Activated T-cell treated with anti-CD3 and anti-CD28 coated beads, Interleukin-2, amount 50 U/mL, for 72 hours (primary cell): Measurements from ENCODE around the gene ANOS1. TPM values are rescaled to one million over a fixed set of nuclear protein-coding genes. Genes with fewer than 3 reads are reported as not detected.
"Not testable (repeated sequence)": the region's sequence is repeated elsewhere in the genome, so short reads cannot be mapped to it uniquely, and the experiment has no call there.

Experiments used
- ATAC-seq, 2 donors: fragments of 150-1000 bp; cut with Tn5 transposase; replicated peaks in 1 of 2; 2 replicates each; pipeline ENCODE4 v1.10.0; 2021; ENCODE audit warnings: moderate library complexity in 2 of 2, mild to moderate bottlenecking in 1 of 2
- DNase-seq, 2 donors: peaks; one replicate each; pipeline ENCODE4 v3.0.0; 2021 to 2022; ENCODE audit warnings: mixed read lengths in 1 of 2
- H3K27ac Mint-ChIP-seq: one replicate; pipeline ENCODE4 v1.8.0; 2022; ENCODE audit warnings: mild to moderate bottlenecking, moderate library complexity, mixed read lengths
- H3K27me3 Mint-ChIP-seq: one replicate; pipeline ENCODE4 v1.8.0; 2022; ENCODE audit warnings: low read depth, mixed read lengths
- H3K36me3 Mint-ChIP-seq, 2 donors: one replicate each; pipeline ENCODE4 v1.8.0; 2022; ENCODE audit warnings: mixed read lengths in 2 of 2, mild to moderate bottlenecking in 1 of 2; ENCODE audit not compliant: insufficient read depth in 2 of 2
- H3K4me1 Mint-ChIP-seq: one replicate; pipeline ENCODE4 v1.8.0; 2022; ENCODE audit warnings: low read depth, mixed read lengths
- H3K4me3 Mint-ChIP-seq, 2 donors: one replicate each; pipeline ENCODE4 v1.8.0; 2022; ENCODE audit warnings: mild to moderate bottlenecking in 2 of 2, mixed read lengths in 2 of 2, moderate library complexity in 2 of 2
- H3K9me3 Mint-ChIP-seq, 2 donors: one replicate each; pipeline ENCODE4 v1.8.0; 2022; ENCODE audit warnings: mixed read lengths in 2 of 2
- total RNA-seq, 2 donors: library from RNA; stranded (reverse); gene quantifications; one replicate each; pipeline ENCODE4 v1.2.3, GENCODE V29; 2022

ANOS1 gene, protein sequence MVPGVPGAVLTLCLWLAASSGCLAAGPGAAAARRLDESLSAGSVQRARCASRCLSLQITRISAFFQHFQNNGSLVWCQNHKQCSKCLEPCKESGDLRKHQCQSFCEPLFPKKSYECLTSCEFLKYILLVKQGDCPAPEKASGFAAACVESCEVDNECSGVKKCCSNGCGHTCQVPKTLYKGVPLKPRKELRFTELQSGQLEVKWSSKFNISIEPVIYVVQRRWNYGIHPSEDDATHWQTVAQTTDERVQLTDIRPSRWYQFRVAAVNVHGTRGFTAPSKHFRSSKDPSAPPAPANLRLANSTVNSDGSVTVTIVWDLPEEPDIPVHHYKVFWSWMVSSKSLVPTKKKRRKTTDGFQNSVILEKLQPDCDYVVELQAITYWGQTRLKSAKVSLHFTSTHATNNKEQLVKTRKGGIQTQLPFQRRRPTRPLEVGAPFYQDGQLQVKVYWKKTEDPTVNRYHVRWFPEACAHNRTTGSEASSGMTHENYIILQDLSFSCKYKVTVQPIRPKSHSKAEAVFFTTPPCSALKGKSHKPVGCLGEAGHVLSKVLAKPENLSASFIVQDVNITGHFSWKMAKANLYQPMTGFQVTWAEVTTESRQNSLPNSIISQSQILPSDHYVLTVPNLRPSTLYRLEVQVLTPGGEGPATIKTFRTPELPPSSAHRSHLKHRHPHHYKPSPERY
- total RNA-seq = not detected

DNA sequence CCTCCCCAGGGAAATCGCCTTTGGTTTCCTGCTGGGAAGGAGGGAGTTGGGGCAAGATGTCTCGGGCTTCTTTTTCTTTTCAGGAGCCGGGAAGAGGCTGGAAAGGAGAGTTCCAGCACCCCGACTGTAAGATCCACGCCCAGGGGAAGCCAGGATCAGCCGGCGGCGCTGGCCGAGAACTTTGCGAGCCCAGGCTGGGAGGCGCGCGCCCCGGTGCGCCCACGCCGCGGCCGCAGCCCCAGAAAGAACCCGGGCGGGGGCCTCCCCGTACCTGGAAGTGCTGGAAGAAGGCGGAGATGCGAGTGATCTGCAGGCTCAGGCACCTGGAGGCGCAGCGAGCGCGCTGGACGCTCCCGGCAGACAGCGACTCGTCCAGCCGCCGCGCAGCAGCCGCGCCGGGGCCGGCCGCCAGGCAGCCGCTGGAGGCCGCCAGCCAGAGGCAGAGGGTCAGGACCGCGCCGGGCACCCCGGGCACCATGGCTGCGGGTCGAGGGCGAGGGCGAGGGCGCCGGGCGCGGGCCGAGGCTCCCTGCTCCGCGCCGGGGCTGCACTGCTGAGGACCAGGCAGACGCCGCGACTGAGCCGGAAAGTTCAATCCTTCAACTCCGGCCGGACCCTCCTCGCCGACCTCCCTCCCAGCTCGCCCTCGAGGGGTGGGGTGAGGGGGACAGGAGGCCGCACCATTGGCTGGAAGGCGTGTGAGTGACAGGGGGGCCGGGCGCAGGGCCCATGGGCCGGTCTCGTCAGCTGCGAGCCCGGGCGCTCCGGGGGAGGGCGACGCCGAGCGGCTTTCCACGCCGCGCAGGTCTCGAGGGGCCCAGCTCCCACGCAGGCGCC, at the start of gene ANOS1:
Gene ANOS1 (minus strand): TSS at position 579 of the 837 bp plus-strand sequence. CDS start 101 bp downstream, at position 478.
- Mint-ChIP-seq H3K4me1 (no peaks in the 10 kb centered on the region), H3K9me3 (no peaks in the 10 kb centered on the region), H3K36me3 (peaks cover 0 to 2% of the 10 kb centered on the region in 2 donors), H3K4me3 (peak within 1 kb of the TSS in 1 of 2 donors; percentile 10), H3K27ac (no peak within 1 kb of the TSS), H3K27me3 (peaks cover 50% of the 10 kb centered on the region)
- ATAC-seq (peak in 1 of 2 donors; percentile 11), DNase-seq (no peak)

DNA sequence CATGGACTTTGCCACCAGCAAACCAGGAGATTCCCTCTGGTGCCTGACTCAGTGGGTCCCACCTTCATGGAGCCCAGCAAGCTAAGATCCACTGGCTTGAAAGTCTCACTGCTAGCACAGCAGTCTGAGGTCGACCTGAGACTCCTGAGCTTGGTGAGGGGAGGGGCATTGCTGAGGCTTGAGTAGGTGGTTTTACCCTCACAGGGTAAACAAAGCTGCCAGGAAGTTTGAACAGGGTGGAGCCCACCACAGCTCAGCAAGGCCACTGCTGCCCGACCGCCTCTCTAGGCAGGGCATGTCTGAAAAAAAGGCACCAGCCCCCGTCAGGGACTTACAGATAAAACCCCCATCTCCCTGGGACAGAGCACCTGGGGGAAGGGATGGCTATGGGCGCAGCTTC, 41.2 kb upstream of the ANOS1 start:
- no peaks in the 10 kb centered on the region for H3K4me1 Mint-ChIP-seq
- ATAC-seq (no peak), DNase-seq (no peak)
- H3K36me3 Mint-ChIP-seq = no peaks in the 10 kb centered on the region
- peaks cover 20% of the 10 kb centered on the region for H3K27me3 Mint-ChIP-seq
- peaks cover 0 to 1% of the 10 kb centered on the region in 2 donors for H3K9me3 Mint-ChIP-seq
- H3K4me3 Mint-ChIP-seq = no peak overlapping the region
- H3K27ac Mint-ChIP-seq = no peak overlapping the region

DNA sequence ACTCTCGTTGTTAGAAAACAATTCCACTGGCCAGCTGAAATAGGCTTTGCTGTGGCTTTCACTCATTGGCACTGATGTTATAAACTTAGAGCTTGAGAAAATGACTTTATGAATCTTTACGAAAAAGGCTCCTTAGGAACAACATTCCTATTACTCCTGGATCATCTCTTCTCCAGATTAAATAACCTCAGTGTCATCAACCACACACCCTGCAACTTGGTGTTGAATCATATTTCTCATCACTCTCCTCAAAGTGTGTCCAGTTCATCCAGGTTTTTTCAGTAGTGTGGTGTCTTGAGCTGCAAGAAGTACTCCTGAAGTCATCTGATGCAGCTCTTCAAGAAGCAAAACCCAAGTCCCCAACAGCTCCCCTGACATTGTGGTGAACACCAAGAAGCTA, 28.1 kb upstream of the ANOS1 start:
- H3K27ac Mint-ChIP-seq = no peak overlapping the region
- DNase-seq (no peak), ATAC-seq (no peak)
- H3K4me3 Mint-ChIP-seq = no peak overlapping the region
- no peaks in the 10 kb centered on the region for H3K4me1 Mint-ChIP-seq
- H3K36me3 Mint-ChIP-seq = peaks cover 0 to 2% of the 10 kb centered on the region in 2 donors
- peaks cover 0 to 4% of the 10 kb centered on the region in 2 donors for H3K9me3 Mint-ChIP-seq
- H3K27me3 Mint-ChIP-seq = peaks cover 21% of the 10 kb centered on the region

DNA sequence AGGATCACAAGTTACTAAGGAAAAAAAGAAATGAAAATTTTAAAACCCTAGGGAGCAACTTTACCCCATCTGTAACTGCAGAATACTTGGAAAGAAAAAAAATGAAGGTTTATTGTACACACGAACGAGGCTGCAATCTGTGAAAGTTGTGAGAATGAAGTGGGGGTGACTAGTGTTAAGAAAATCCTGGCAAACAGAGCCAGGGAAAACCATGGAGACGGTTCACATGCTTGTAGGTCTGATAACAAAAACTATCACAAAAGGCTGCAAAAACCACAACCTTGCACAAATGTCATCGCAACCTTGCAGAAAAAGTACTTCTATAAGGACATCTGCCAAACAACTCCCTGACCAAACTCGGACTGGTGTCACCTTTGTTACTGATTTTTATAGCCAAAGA, 26.8 kb upstream of the ANOS1 start:
- peaks cover 15% of the 10 kb centered on the region for H3K27me3 Mint-ChIP-seq
- H3K9me3 Mint-ChIP-seq, H3K4me1 Mint-ChIP-seq, DNase-seq, H3K4me3 Mint-ChIP-seq, H3K27ac Mint-ChIP-seq, ATAC-seq, H3K36me3 Mint-ChIP-seq: not testable (repeated sequence)

DNA sequence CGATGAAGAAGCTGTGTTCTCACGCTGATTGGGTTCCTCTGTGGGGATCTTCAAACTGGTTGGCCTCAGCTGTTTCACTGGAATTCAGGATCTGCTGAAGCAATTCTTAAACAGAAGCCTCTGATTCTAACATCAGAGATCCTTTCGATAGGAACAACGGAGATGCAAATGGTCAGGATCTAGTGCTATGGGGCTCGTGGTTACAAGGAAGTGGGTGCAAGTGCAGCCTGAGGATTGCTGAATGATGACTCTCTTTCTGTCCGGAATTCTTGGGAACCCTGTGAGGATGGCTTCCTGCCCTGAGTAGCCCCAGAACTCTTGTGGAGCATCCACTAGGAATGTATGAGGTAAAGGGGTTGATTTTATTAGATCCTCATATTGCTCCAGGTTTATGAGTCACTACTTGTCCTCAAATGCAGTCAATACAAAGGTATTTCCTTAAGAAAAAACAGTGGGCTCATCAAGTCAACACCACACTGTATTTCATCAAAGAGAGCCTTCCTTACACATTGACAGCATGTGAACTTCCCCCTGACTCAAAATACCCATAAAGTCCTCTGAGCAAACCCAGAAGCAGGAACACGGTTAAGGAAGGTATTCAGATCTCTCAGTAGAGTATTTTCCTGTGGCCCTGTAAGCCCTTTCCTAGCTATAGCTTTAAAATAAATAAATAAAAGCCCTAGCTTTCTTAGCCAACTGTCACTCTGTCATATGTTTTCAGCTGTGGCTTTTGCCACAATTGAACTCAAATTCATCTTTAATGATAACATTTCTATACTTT, 25.9 kb upstream of the ANOS1 start:
- H3K36me3 Mint-ChIP-seq, DNase-seq, ATAC-seq, H3K4me3 Mint-ChIP-seq, H3K9me3 Mint-ChIP-seq, H3K27ac Mint-ChIP-seq, H3K4me1 Mint-ChIP-seq, H3K27me3 Mint-ChIP-seq: not testable (repeated sequence)

DNA sequence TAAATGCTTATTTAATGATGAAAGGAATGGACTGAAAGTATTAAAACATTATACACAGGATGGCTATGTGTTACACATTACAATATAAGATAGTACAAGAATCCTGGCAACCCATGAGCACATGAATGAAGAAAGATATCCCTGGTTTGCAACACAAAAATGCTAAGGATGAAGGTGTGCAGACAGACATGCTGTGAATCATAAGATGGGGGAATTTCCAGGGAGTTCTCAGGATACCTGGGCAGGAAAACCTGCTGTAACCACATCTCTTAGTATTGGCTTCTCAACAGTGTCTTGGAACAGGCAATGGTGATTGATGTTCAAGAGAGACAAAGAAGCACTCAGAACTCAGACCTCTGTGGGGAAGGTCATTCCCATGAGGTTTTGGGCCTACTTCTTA, 23.9 kb upstream of the ANOS1 start:
- no peak overlapping the region for H3K27ac Mint-ChIP-seq

DNA sequence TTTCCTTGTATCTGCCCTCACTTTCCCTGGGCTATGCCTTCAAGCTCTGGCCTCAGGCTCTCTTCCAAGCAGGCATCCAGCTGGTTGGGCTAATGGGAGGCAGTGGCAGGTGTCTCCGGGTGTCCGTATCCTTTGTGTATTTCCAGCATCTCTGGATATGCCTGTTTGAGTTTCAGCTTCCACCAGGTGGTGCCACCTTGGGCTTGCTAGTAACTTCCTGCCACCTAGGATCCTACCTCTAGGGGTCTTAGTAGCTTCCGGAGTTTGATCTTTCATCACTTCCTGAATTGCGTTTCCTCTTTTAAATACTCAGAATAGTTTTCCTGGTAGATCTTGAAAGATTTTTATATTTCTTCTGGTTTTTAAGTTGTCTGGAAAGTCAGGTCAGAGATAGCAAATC, 23.2 kb upstream of the ANOS1 start:
- peaks cover 0 to 2% of the 10 kb centered on the region in 2 donors for H3K36me3 Mint-ChIP-seq
- no peaks in the 10 kb centered on the region for H3K27me3 Mint-ChIP-seq
- DNase-seq = no peak
- no peak overlapping the region for H3K4me3 Mint-ChIP-seq
- no peak for ATAC-seq
- no peak overlapping the region for H3K27ac Mint-ChIP-seq
- H3K9me3 Mint-ChIP-seq = peaks cover 0 to 4% of the 10 kb centered on the region in 2 donors
- no peaks in the 10 kb centered on the region for H3K4me1 Mint-ChIP-seq

More for the DNA sequence above, 23.9 kb upstream of the ANOS1 start:
- ATAC-seq = no peak
- Mint-ChIP-seq H3K4me1 (no peaks in the 10 kb centered on the region), H3K27me3 (no peaks in the 10 kb centered on the region), H3K36me3 (peaks cover 0 to 2% of the 10 kb centered on the region in 2 donors), H3K4me3 (no peak overlapping the region), H3K9me3 (peaks cover 0 to 4% of the 10 kb centered on the region in 2 donors)
- no peak for DNase-seq

DNA sequence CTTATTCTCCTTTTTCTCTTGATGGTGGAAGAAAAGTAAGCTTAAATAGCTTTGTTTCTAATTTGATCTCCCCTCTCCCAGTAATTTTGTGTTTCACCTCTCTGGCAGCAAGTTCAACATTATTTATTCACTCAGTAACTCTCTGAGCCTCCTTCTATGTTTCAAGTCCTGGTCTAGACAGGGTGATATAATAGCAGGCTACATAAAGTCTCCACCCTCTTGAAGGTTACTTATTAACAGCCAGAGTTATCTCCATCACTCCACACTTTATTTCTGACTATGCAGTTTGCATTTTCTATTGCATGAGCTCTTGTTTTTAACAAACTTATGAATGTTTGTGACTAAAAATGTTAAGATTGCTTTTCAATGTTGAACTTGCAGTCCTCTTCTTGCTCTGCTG, 17.8 kb upstream of the ANOS1 start:
- Mint-ChIP-seq H3K4me3 (no peak overlapping the region), H3K27me3 (peaks cover 14% of the 10 kb centered on the region), H3K27ac (no peak overlapping the region), H3K9me3 (no peaks in the 10 kb centered on the region), H3K4me1 (no peaks in the 10 kb centered on the region), H3K36me3 (no peaks in the 10 kb centered on the region)
- no peak for ATAC-seq
- no peak for DNase-seq

DNA sequence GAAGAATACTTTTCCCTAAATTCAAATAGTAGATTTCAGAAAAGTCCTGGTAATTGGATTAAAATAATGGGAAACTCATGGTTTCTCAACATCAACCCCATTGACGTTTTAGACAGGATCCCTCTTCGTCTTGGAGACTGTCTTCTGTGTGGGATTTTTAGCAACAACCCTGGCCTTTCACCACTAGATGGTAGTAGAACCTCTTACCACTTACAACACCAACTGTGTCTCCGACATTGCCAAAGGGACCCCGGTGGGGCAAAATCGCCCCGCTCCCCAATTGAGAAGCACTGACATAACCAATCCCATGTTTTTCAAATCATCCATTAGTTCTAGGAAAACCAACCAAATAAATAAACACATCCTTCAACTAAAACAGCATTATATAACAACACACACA, 16.9 kb upstream of the ANOS1 start:
- Mint-ChIP-seq H3K9me3 (no peaks in the 10 kb centered on the region), H3K27ac (no peak overlapping the region), H3K27me3 (peaks cover 14% of the 10 kb centered on the region), H3K4me1 (no peaks in the 10 kb centered on the region), H3K36me3 (no peaks in the 10 kb centered on the region), H3K4me3 (no peak overlapping the region)
- DNase-seq (no peak), ATAC-seq (no peak)

DNA sequence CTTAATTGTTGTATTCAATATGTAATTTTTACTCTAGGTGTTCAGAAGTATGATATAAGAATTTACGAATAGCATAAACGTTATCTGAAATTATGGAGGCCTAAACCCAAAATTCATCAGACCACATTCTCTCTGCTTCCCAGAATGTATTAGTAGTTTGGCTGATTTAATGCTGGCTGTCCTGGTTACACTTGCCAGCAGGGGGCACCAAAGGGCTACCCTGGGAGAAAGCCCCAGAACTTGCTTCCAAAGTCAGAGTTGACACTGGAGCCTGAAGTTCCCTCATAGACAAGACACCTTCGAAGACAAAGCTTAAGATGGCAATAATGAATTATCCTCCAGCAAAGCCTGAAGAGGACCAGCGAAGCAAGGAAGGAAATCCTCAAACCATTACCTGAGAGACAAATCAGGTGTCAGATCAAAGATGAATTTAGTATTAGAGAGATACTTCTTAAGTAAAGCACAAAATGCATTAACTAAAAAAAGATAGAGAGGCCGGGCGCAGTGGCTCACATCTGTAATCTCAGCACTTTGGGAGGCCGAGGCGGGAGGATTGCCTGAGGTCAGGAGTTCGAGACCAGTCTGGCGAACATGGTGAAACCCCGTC, 11.3 kb upstream of the ANOS1 start:
- no peak overlapping the region for H3K4me3 Mint-ChIP-seq
- ATAC-seq (no peak), DNase-seq (peak; percentile 49 to 50)
- H3K4me1 Mint-ChIP-seq = no peaks in the 10 kb centered on the region
- H3K27me3 Mint-ChIP-seq = peaks cover 18% of the 10 kb centered on the region
- no peak overlapping the region for H3K27ac Mint-ChIP-seq
- H3K9me3 Mint-ChIP-seq = no peaks in the 10 kb centered on the region
- no peaks in the 10 kb centered on the region for H3K36me3 Mint-ChIP-seq

DNA sequence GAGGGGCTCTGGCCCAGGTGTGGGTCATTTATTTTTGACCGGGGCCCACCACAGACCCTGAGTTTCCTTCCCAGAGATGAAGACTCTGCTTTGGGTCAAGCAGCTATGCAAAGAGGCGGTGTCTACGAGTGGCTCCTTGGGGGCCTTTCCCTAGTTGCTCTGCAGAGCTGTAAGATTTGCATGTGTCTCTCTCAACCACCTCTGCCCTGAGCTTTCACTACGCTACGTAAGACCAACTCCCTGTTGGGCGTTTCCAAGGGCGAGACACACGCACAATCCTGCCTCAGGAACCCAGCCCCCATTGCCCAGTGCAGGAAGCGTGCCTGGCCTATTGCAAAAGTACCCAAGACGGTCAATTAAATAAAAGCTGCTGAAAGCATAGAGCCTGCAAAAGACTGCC, 10.0 kb upstream of the ANOS1 start:
- DNase-seq = no peak
- ATAC-seq = no peak
- H3K36me3 Mint-ChIP-seq = no peaks in the 10 kb centered on the region
- no peak overlapping the region for H3K27ac Mint-ChIP-seq
- H3K27me3 Mint-ChIP-seq = peaks cover 16% of the 10 kb centered on the region
- H3K4me3 Mint-ChIP-seq = no peak overlapping the region
- H3K4me1 Mint-ChIP-seq = no peaks in the 10 kb centered on the region
- H3K9me3 Mint-ChIP-seq = no peaks in the 10 kb centered on the region

DNA sequence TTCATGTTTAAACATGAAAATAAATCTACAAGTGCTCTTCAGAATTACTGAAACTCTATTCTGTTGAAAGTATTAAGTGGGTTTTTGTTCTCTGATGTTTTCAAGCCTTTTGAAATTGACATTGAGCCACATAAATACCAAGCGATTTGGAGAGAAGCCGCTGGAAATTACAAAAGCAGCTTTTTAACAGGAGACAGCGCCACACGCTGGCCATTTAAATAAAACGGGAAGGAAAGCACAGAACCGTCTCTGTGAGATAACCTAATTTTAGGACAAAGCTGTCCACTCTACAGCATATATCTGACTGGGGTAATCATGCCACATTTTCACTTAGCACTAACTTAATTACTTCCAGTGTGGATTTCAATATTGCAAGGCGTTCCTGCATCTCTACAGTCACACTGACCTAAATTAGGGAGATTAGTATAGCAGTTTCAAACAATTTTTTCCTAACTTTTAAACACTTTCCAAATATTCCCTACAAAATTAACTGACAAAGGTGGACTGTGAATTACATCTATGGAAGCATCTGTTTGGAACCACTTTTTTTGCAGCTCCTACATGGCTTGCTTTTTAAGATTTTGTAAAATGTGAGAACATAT, 6.8 kb upstream of the ANOS1 start:
- DNase-seq (peak; percentile 5 to 28), ATAC-seq (no peak)
- H3K4me1 Mint-ChIP-seq = no peaks in the 10 kb centered on the region
- H3K4me3 Mint-ChIP-seq = no peak overlapping the region
- H3K27me3 Mint-ChIP-seq = peaks cover 21% of the 10 kb centered on the region
- no peaks in the 10 kb centered on the region for H3K36me3 Mint-ChIP-seq
- H3K9me3 Mint-ChIP-seq = no peaks in the 10 kb centered on the region
- H3K27ac Mint-ChIP-seq = no peak overlapping the region
